SK-N-SH (cell line): ENCODE results near the gene BLVRA. TPM values are rescaled to one million over a fixed set of nuclear protein-coding genes. Genes with fewer than 3 reads are reported as not detected.

Source experiments
- CTCF ChIA-PET: fragments of 300-600, 350-600 bp; formaldehyde crosslinking; extraction: SDS; loops from one replicate; lab custom pipeline; 2021; lab: Yijun Ruan, JAX
- POLR2A ChIA-PET: fragments of 350-600 bp; sonication (Branson Sonifier 250); formaldehyde crosslinking; extraction: SDS; loops from one replicate; lab custom pipeline; 2020; ENCODE audit warnings: antibody characterized with exemption, inconsistent platforms; lab: Yijun Ruan, JAX
- DNase-seq: peaks from one replicate; pipeline ENCODE4 v3.0.0; 2012
- H2AFZ ChIP-seq: fragments of 200-600 bp; sonication (generic); 2 replicates; pipeline ENCODE4 v1.8.1; 2016; ENCODE audit warnings: antibody characterized with exemption, mild to moderate bottlenecking, low read depth
- H3F3A ChIP-seq: fragments of 200-600 bp; sonication (generic); replicated peaks from 2 replicates; pipeline ENCODE3; 2016; ENCODE audit warnings: antibody characterized with exemption, mild to moderate bottlenecking; ENCODE audit not compliant: insufficient read depth
- H3K27ac ChIP-seq, 2 experiments: fragments of 200-500 bp in 1 of 2; fragments of 200-600 bp in 1 of 2; sonication (Bioruptor generic) in 1 of 2; sonication (generic), shearing (Covaris generic) in 1 of 2; 2 replicates each; pipeline versions ENCODE4 v1.5.1 to v1.6.1; 2014 to 2016; ENCODE audit warnings: low read depth in 2 of 2, inconsistent platforms in 1 of 2, low read length in 1 of 2, mild to moderate bottlenecking in 1 of 2, mixed read lengths in 1 of 2
- H3K27me3 ChIP-seq: fragments of 200-600 bp; sonication (generic), shearing (Covaris generic); 2 replicates; pipeline ENCODE4 v1.6.1; 2016; ENCODE audit warnings: mixed run types; ENCODE audit not compliant: insufficient read depth
- H3K36me3 ChIP-seq, 2 experiments: fragments of 200-500 bp in 1 of 2; fragments of 200-600 bp in 1 of 2; sonication (Bioruptor generic) in 1 of 2; sonication (generic) in 1 of 2; replicated peaks in 1 of 2; 2 replicates each; pipeline versions ENCODE3 to v1.5.1; 2014 to 2016; ENCODE audit warnings: low read length in 1 of 2, mild to moderate bottlenecking in 1 of 2; ENCODE audit not compliant: insufficient read depth in 2 of 2, control insufficient read depth in 1 of 2
- H3K4me1 ChIP-seq, 2 experiments: fragments of 200-500 bp in 1 of 2; fragments of 200-600 bp in 1 of 2; sonication (Bioruptor generic) in 1 of 2; sonication (generic), shearing (Covaris generic) in 1 of 2; 2 replicates each; pipeline versions ENCODE4 v1.5.1 to v1.6.1; 2014 to 2016; ENCODE audit warnings: low read depth in 1 of 2, low read length in 1 of 2, mixed run types in 1 of 2; ENCODE audit not compliant: insufficient read depth in 2 of 2, control insufficient read depth in 1 of 2
- H3K4me2 ChIP-seq: fragments of 200-600 bp; sonication (generic), shearing (Covaris generic); 2 replicates; pipeline ENCODE4 v1.6.1; 2017; ENCODE audit warnings: mixed run types
- H3K4me3 ChIP-seq, 2 experiments: fragments of 200-500 bp in 1 of 2; fragments of 200-600 bp in 1 of 2; sonication (Bioruptor generic) in 1 of 2; sonication (generic), shearing (Covaris generic) in 1 of 2; 2 replicates each; pipeline versions ENCODE4 v1.5.1 to v1.8.1; 2014 to 2016; ENCODE audit warnings: low read depth in 2 of 2, inconsistent platforms in 1 of 2, low read length in 1 of 2, mild to moderate bottlenecking in 1 of 2, mixed read lengths in 1 of 2, moderate library complexity in 1 of 2
- H3K79me2 ChIP-seq: fragments of 200-600 bp; sonication (generic); 2 replicates; pipeline ENCODE4 v1.8.1; 2017; ENCODE audit warnings: mild to moderate bottlenecking; ENCODE audit not compliant: insufficient read depth
- H3K9ac ChIP-seq: fragments of 200-600 bp; sonication (generic); 2 replicates; pipeline ENCODE4 v1.6.1; 2017; ENCODE audit warnings: mixed run types
- H3K9me2 ChIP-seq: fragments of 200-600 bp; sonication (generic); 2 replicates; pipeline ENCODE4 v1.6.1; 2017; ENCODE audit warnings: mixed run types
- H3K9me3 ChIP-seq: fragments of 200-600 bp; sonication (generic); 2 replicates; pipeline ENCODE4 v1.6.1; 2017; ENCODE audit warnings: mixed run types, mild to moderate bottlenecking, moderate library complexity
- H4K20me1 ChIP-seq: fragments of 200-600 bp; sonication (generic); 2 replicates; pipeline ENCODE4 v1.6.1; 2017; ENCODE audit warnings: mild to moderate bottlenecking, mixed run types; ENCODE audit not compliant: insufficient read depth
- GATA2 ChIP-seq: sonication (generic); formaldehyde crosslinking; IDR thresholded peaks from 2 replicates; pipeline ENCODE4 v1.5.0; 2020; ENCODE audit warnings: mild to moderate bottlenecking, missing genetic modification reagents
- MXI1 ChIP-seq: IDR thresholded peaks from 2 replicates; pipeline ENCODE4 v1.6.1; 2012; ENCODE audit warnings: mild to moderate bottlenecking, low read depth, low read length, improper control_type of control experiment
- RCOR1 ChIP-seq: fragments of 150-350 bp; IDR thresholded peaks from 2 replicates; pipeline ENCODE4 v1.6.1; 2017; ENCODE audit warnings: antibody characterized with exemption, low read length
- SMC3 ChIP-seq: IDR thresholded peaks from 2 replicates; pipeline ENCODE4 v1.6.1; 2012; ENCODE audit warnings: low read depth, low read length, improper control_type of control experiment
- TCF12 ChIP-seq: IDR thresholded peaks from 2 replicates; pipeline ENCODE4 v1.4.0; 2012
- TEAD4 ChIP-seq: IDR thresholded peaks from 2 replicates; pipeline ENCODE4 v1.4.0; 2012; ENCODE audit warnings: mild to moderate bottlenecking, borderline replicate concordance; ENCODE audit not compliant: insufficient read depth
- WGBS: methylation state at CpG from one replicate; pipeline ENCODE4 v1.1.6; 2017; ENCODE audit warnings: low lambda C conversion rate; 5-methylcytosine and 5-hydroxymethylcytosine counted together
- polyA plus RNA-seq, 3 experiments: library from polyadenylated mRNA; depleted of rRNA; stranded (reverse); fragments of >200 nt; gene quantifications; 2 replicates each; pipeline ENCODE4 v1.2.3, GENCODE V29; 2012
- TF ChIP-seq, protein P1 (sequence below): fragments of 200-600 bp; sonication (generic); IDR thresholded peaks from 2 replicates; pipeline ENCODE4 v1.6.1; 2017; ENCODE audit warnings: antibody characterized with exemption, mild to moderate bottlenecking, moderate library complexity
- TF ChIP-seq, protein P2 (sequence below): fragments of 150-350 bp; IDR thresholded peaks from 2 replicates; pipeline ENCODE4 v1.6.1; 2017; ENCODE audit warnings: antibody characterized with exemption, low read length, low read depth, borderline replicate concordance

BLVRA gene
- polyA plus RNA-seq, 1 of the 3 experiments (the other 2 are of a cell fraction): 123 TPM

DNA sequence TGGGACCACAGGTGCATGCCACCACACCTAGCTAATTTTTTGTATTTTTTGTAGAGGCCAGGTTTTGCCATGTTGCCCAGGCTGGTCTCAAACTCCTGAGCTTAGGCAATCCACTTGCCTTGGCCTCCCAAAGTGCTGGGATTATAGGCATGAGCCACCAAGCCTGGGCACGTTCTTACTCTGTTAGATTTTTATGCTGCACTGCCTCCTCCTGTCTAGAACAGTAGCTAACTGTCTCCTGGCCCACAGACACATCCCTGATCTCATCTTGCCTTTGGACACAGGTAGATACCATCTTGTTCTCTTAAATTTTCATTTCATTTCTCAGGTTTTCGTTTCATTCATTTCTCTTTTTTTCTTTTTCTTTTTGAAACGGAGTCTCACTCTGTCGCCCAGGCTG is 41.1 kb downstream of the BLVRA start:
- Histone ChIP-seq H3K9me2 (no peaks in the 10 kb centered on the region), H3F3A (no peaks in the 10 kb centered on the region), H3K4me1 (no peaks in the 10 kb centered on the region), H3K79me2 (no peaks in the 10 kb centered on the region), H4K20me1 (no peaks in the 10 kb centered on the region), H3K9me3 (no peaks in the 10 kb centered on the region), H3K36me3 (peaks cover 13 to 36% of the 10 kb centered on the region in 2 experiments), H2AFZ (no peak overlapping the region), H3K4me3 (no peak overlapping the region), H3K4me2 (no peak overlapping the region), H3K27me3 (no peaks in the 10 kb centered on the region), H3K9ac (no peak overlapping the region), H3K27ac (no peak overlapping the region)
- CTCF ChIA-PET: interaction anchor here (1.6 to 4.4 kb wide), 4 partner anchors 10 to 217 kb away, joined by 4 to 29 read pairs (median 9); partner anchors contain the start of gene STK17A
- WGBS: 93% methylated on average over 4 of the region's 4 CpGs
- DNase-seq: no peak
- POLR2A ChIA-PET: interaction anchor here (0.6 kb wide), 1 partner anchor 29 kb away, joined by 3 read pairs; no protein-coding TSS in a partner anchor
- TF ChIP-seq, protein P1, sequence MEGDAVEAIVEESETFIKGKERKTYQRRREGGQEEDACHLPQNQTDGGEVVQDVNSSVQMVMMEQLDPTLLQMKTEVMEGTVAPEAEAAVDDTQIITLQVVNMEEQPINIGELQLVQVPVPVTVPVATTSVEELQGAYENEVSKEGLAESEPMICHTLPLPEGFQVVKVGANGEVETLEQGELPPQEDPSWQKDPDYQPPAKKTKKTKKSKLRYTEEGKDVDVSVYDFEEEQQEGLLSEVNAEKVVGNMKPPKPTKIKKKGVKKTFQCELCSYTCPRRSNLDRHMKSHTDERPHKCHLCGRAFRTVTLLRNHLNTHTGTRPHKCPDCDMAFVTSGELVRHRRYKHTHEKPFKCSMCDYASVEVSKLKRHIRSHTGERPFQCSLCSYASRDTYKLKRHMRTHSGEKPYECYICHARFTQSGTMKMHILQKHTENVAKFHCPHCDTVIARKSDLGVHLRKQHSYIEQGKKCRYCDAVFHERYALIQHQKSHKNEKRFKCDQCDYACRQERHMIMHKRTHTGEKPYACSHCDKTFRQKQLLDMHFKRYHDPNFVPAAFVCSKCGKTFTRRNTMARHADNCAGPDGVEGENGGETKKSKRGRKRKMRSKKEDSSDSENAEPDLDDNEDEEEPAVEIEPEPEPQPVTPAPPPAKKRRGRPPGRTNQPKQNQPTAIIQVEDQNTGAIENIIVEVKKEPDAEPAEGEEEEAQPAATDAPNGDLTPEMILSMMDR: peak; percentile 11; the same call in 1 of the 2 replicates
- TF ChIP-seq TEAD4 (no peak), RCOR1 (no peak), SMC3 (peak; percentile 7; the same call in 1 of the 2 replicates), MXI1 (no peak), GATA2 (no peak)

DNA sequence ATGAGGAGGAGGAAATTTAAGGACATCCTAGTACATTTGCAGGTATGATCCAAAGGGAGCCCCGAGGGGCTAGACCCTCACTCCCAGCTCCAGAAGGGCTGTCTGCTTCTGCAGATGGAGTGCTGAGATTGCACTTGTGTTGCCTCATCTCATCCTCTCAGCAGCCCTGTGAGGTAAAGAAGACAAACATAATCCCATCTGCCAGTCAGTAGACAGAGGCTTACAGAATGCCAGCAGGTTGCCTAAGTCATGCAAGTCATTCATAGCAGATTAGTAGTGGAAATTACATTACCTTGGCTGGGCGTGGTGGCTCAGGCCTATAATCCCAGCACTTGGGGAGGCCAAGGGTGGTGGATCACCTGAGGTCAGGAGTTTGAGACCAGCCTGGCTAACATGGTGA is 45.4 kb downstream of the BLVRA start:
- no peak for DNase-seq
- no peak overlapping the region for H3K4me3 ChIP-seq
- 93% methylated on average over 2 of the region's 2 CpGs for WGBS
- no peaks in the 10 kb centered on the region for H3F3A ChIP-seq
- H3K27ac ChIP-seq: no peak overlapping the region
- H3K9me3 ChIP-seq: no peaks in the 10 kb centered on the region
- CTCF ChIA-PET: interaction anchor here (0.9 kb wide), 1 partner anchor 35 kb away, joined by 4 read pairs; no protein-coding TSS in a partner anchor
- TF ChIP-seq, protein P2, sequence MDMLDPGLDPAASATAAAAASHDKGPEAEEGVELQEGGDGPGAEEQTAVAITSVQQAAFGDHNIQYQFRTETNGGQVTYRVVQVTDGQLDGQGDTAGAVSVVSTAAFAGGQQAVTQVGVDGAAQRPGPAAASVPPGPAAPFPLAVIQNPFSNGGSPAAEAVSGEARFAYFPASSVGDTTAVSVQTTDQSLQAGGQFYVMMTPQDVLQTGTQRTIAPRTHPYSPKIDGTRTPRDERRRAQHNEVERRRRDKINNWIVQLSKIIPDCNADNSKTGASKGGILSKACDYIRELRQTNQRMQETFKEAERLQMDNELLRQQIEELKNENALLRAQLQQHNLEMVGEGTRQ: no peak
- TF ChIP-seq TCF12: no peak
- TF ChIP-seq, all 33 proteins: peak for 0
- no peaks in the 10 kb centered on the region for H3K4me1 ChIP-seq
- no peak overlapping the region for H3K4me2 ChIP-seq
- H4K20me1 ChIP-seq: no peaks in the 10 kb centered on the region
- POLR2A ChIA-PET: interaction anchor here (0.6 kb wide), 1 partner anchor 54 kb away, joined by 3 read pairs; no protein-coding TSS in a partner anchor
- H3K79me2 ChIP-seq: no peaks in the 10 kb centered on the region
- peaks cover 35 to 45% of the 10 kb centered on the region in 2 experiments for H3K36me3 ChIP-seq
- H3K9me2 ChIP-seq: no peaks in the 10 kb centered on the region
- no peak overlapping the region for H2AFZ ChIP-seq
- H3K9ac ChIP-seq: no peak overlapping the region
- H3K27me3 ChIP-seq: no peaks in the 10 kb centered on the region
